Activated CD8-positive, alpha-beta memory T cell treated with anti-CD3 and anti-CD28 coated beads for 1 hour (primary cell): ENCODE results near the gene PKNOX2.

Source experiments
- DNase-seq, 2 donors: peaks; one replicate each; pipeline ENCODE4 v3.0.0-alpha.2; 2020; ENCODE audit warnings: low read depth in 1 of 2; ENCODE audit errors: extremely low read depth in 1 of 2

Gene PKNOX2

DNA sequence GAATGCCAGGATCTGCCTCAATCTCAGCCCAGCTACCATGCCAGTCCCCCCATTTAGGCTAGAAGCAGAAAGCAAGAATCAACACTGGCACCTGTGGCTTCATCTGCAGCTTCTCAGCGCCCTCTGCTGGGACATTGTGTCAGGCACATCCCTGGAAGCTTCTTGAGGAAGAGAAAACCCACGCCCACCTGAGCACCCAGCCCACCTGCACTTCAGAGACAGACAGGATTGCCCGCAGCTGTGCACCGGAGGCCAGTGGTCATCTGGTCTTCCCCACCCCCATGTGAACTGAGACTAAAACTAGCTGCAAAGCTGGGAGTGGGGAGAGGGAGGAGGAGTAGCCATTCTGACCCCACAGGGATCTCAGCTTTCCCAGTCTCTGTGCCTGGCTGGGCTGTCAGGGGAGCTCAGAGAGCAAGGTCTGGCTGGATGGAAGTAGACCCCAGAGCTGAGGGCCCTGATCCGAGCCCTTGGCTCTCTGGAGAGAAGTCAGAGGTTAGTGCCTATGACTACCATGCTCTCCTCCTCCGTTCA lies 264.7 kb downstream of the PKNOX2 start:
- no peak for DNase-seq

- DNase-seq: no peak
Measured at GRCh38 chr11:125429807-125430678, 265.5 kb downstream of the PKNOX2 start.

- DNase-seq: no peak
Measured at GRCh38 chr11:125431009-125431408, 266.5 kb downstream of the PKNOX2 start.

GRCh38 chr11:125431481-125431880 lies 266.9 kb downstream of the PKNOX2 start:
- DNase-seq: no peak

GRCh38 chr11:125433454-125434121 lies 269.0 kb downstream of the PKNOX2 start:
- no peak for DNase-seq

DNA sequence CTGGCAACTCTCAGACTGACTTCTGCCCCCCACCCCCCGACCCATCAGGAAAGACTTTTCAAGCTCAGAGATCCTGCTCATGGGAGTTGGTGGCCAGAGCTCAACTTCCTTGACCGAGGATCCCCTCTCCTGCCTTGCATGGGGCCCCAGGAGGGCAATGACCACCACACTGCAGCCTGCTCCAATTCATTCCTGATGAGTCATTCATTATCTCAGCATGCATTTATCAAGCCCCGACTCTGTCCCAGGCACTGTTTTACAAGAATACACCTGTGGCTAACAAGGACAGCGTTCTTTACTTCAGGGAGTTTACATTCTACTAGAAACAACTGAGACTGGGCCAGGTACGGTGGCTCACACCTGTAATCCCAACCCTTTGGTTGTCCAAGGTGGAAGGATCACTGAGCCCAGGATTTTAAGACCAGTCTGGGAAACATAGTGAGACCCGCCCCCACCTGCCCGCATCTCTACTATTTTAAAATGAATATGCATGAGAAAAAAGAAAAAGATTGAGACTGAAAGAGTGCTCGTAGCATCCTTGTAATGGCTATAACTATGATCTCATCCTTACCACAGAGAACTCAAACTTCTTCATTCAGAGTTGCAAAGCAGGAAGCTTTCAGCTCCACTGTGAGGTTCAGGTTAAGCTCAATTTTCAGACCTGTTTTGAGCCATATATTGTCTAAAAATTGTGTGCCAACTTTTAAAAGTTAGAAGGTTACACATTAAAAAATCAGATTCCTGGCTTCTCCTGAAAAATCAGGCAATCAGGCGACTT lies 271.1 kb downstream of the PKNOX2 start:
- no peak for DNase-seq

GRCh38 chr11:125441648-125442410 lies 277.3 kb downstream of the PKNOX2 start:
- DNase-seq: no peak

- DNase-seq: no peak
Measured at GRCh38 chr11:125442946-125443345, 278.4 kb downstream of the PKNOX2 start.

- DNase-seq: no peak
Measured at GRCh38 chr11:125443767-125444311, 279.3 kb downstream of the PKNOX2 start.

- no peak for DNase-seq
Measured at GRCh38 chr11:125445731-125446130, 281.2 kb downstream of the PKNOX2 start.

DNA sequence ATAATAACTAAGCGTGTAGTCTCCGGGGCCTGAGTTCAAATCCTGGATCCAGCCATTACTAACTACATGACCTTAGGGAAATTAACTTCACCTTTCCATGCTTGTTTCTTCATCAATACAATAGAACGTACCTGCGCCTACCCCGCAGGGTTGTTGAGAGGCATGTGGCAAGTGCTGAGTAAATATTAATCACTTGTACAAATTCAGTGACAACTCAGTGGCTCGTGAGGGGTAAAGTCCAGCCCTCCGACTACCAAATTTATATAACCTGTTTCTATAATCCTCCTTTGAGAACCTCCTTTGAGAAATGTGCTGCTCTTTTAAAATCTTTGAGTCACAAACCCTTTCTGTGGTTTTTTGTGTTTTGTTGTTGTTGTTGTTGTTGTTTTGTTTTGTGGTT lies 281.7 kb downstream of the PKNOX2 start:
- no peak for DNase-seq

GRCh38 chr11:125447721-125448120 lies 283.2 kb downstream of the PKNOX2 start:
- no peak for DNase-seq

GRCh38 chr11:125448136-125448535 lies 283.6 kb downstream of the PKNOX2 start:
- no peak for DNase-seq

GRCh38 chr11:125449565-125449964 lies 285.0 kb downstream of the PKNOX2 start:
- DNase-seq: no peak

GRCh38 chr11:125451400-125452124 lies 287.0 kb downstream of the PKNOX2 start:
- no peak for DNase-seq

GRCh38 chr11:125452125-125452470 lies 287.5 kb downstream of the PKNOX2 start:
- DNase-seq: no peak

DNA sequence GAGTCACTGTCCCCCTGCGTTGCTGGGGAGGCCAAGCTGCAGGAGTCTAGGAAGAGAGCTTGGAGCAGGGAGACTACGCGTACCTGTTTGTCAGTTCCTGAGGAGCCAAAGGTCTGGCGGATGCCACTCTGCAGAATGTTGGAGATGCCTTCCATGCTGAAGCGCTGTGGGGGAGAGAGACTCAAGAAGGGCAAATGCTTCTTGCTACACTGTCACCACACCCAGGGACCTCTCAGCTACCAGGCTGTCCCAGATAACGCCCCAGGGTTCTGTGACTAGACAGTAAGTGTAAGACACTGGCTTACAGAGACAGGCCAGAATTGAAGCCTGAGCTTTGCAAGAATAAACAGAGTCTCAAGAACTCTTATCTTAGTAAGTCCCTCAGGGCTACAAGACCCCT lies 289.5 kb downstream of the PKNOX2 start:
- no peak for DNase-seq

- DNase-seq: no peak
Measured at GRCh38 chr11:125455851-125456250, 291.3 kb downstream of the PKNOX2 start.

DNA sequence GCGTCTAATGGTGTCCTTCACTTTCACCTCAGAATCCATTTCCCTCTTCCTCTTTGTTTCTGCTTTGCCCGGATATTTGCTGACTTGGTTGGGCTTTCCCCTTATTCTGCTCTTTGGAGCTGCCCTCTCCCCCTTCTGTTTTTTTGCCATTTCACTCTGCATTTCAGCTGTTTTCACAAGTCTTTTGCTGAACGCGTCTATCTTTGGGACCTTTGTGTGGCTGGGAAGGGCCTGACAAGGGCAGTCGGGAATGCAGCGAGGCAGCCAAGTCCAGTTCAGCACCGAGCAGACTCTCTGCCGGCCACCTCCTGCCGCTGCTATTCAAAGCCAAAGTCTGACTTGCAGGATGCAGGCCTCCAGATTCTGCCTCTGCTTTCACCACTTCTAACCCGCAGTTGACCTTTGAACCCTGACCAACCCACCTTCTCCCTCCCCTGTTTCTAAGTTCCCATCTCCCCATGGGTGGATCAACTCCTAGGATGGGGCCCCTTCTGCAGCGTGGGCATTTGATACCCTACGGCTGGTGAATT lies 293.3 kb downstream of the PKNOX2 start:
- DNase-seq: no peak
